DND-41 (cell line): ENCODE measurements around the gene TBC1D23.

ENCODE experiments used
- ATAC-seq: fragments of 200-7000 bp; cut with Tn5 transposase; 3 replicates; pipeline ENCODE4 v1.9.1; 2021; ENCODE audit warnings: low read depth; ENCODE audit not compliant: insufficient read depth
- DNase-seq: peaks from one replicate; pipeline ENCODE4 v3.0.0-alpha.2; 2020
- H2AFZ ChIP-seq: 2 replicates; pipeline ENCODE4 v1.6.0; 2012; ENCODE audit warnings: low read depth, low read length
- H3K27ac ChIP-seq: 2 replicates; pipeline ENCODE4 v1.5.1; 2012; ENCODE audit warnings: low read length, inconsistent platforms
- H3K27me3 ChIP-seq: fragments of 200-600 bp; sonication (generic); 2 replicates; pipeline ENCODE4 v1.6.0; 2012; ENCODE audit warnings: low read length, mild to moderate bottlenecking, inconsistent platforms; ENCODE audit not compliant: insufficient read depth, poor library complexity
- H3K36me3 ChIP-seq: 2 replicates; pipeline ENCODE4 v1.5.1; 2012; ENCODE audit warnings: low read length, inconsistent platforms; ENCODE audit not compliant: insufficient read depth
- H3K4me1 ChIP-seq: 2 replicates; pipeline ENCODE4 v1.5.1; 2012; ENCODE audit warnings: mild to moderate bottlenecking, low read length; ENCODE audit not compliant: insufficient read depth
- H3K4me2 ChIP-seq: 2 replicates; pipeline ENCODE4 v1.6.0; 2012; ENCODE audit warnings: mild to moderate bottlenecking, moderate library complexity, low read length, inconsistent platforms; ENCODE audit not compliant: insufficient read depth
- H3K4me3 ChIP-seq, 2 experiments: fragments of 200-600 bp in 1 of 2; shearing (Covaris generic) in 1 of 2; 2 replicates each; pipeline ENCODE4 v1.5.1; 2012 to 2016; ENCODE audit warnings: inconsistent platforms in 2 of 2, low read length in 2 of 2, mild to moderate bottlenecking in 2 of 2, low read depth in 1 of 2, moderate library complexity in 1 of 2
- H3K79me2 ChIP-seq: 2 replicates; pipeline ENCODE4 v1.6.0; 2012; ENCODE audit warnings: low read length, inconsistent platforms; ENCODE audit not compliant: insufficient read depth
- H3K9ac ChIP-seq: 2 replicates; pipeline ENCODE4 v1.6.0; 2012; ENCODE audit warnings: low read depth, mild to moderate bottlenecking, inconsistent platforms, low read length, moderate library complexity
- H3K9me3 ChIP-seq: 2 replicates; pipeline ENCODE4 v1.5.1; 2012; ENCODE audit warnings: low read length, moderate library complexity, mild to moderate bottlenecking, inconsistent platforms; ENCODE audit not compliant: insufficient read depth, severe bottlenecking
- H4K20me1 ChIP-seq: 2 replicates; pipeline ENCODE4 v1.6.0; 2012; ENCODE audit warnings: low read length; ENCODE audit not compliant: insufficient read depth
- CTCF ChIP-seq: IDR thresholded peaks from 2 replicates; pipeline ENCODE4 v1.5.1; 2012; ENCODE audit warnings: borderline replicate concordance, low read length, moderate library complexity, mild to moderate bottlenecking; ENCODE audit not compliant: poor library complexity, severe bottlenecking; ENCODE audit errors: extremely low read depth
- EZH2 ChIP-seq: IDR thresholded peaks from 3 replicates; pipeline ENCODE4 v1.6.1; 2012; ENCODE audit warnings: borderline replicate concordance, low read depth, mild to moderate bottlenecking, moderate library complexity, low read length, inconsistent platforms; ENCODE audit not compliant: severe bottlenecking

Gene TBC1D23

GRCh38 chr3:100374521-100374920, 113.7 kb downstream of the TBC1D23 start:
- ATAC-seq (no peak), DNase-seq (no peak)
- Histone ChIP-seq H3K79me2 (no peaks in the 10 kb centered on the region), H2AFZ (no peak overlapping the region), H3K27ac (no peak overlapping the region), H3K9me3 (no peaks in the 10 kb centered on the region), H3K27me3 (no peaks in the 10 kb centered on the region), H3K9ac (no peak overlapping the region), H4K20me1 (no peaks in the 10 kb centered on the region; the same call in 1 of the 2 replicates), H3K36me3 (peaks cover 88% of the 10 kb centered on the region), H3K4me1 (no peaks in the 10 kb centered on the region), H3K4me3 (no peak overlapping the region), H3K4me2 (no peak overlapping the region)
- TF ChIP-seq CTCF (no peak), EZH2 (no peak)
